Fibroblast of the aortic adventitia (primary cell): ENCODE data around the gene SCRT2. TPM values are rescaled to one million over a fixed set of nuclear protein-coding genes. Genes with fewer than 3 reads are reported as not detected.

Experiments
- DNase-seq: peaks from one replicate; pipeline ENCODE4 v3.0.0-alpha.2; 2010; ENCODE audit warnings: low read depth
- H3K4me3 ChIP-seq: 2 replicates; pipeline ENCODE4 v1.5.1; 2011; ENCODE audit warnings: low read depth, mild to moderate bottlenecking, control low read depth, low read length, moderate library complexity
- total RNA-seq: library from RNA; depleted of rRNA; stranded (reverse); fragments of >200 nt; gene quantifications from 2 replicates; pipeline ENCODE4 v1.2.3, GENCODE V29; 2012; ENCODE audit warnings: low replicate concordance
- TF ChIP-seq, protein P1 (sequence below): IDR thresholded peaks from 2 replicates; pipeline ENCODE4 v1.5.1; 2011; ENCODE audit warnings: mild to moderate bottlenecking, low read length, control low read depth, inconsistent platforms; ENCODE audit not compliant: insufficient read depth

Gene SCRT2
- total RNA-seq, 1 donor: not detected

DNA sequence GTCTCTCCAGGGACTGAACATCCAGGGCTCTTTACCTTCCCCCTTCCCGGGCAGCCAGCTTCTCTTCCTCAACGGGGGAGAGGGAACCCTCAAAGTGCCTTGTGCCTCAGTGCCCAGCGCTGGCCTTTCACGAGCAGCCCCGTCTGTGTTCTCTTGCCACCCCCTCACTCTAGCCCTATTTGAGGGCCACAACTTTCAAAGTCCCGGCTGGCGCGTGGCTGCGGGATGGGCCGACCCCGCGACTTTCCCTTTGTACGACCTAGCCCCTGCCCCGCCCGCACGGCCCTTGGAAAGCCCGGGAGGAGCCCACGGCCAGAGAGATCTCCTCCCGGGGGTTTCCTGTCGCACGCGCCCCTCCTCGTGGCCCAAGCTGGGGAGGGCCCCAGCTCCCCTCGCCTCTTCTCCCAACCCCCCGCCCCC is 559 bp downstream of the SCRT2 start:
- no peak for DNase-seq
- TF ChIP-seq, protein P1, sequence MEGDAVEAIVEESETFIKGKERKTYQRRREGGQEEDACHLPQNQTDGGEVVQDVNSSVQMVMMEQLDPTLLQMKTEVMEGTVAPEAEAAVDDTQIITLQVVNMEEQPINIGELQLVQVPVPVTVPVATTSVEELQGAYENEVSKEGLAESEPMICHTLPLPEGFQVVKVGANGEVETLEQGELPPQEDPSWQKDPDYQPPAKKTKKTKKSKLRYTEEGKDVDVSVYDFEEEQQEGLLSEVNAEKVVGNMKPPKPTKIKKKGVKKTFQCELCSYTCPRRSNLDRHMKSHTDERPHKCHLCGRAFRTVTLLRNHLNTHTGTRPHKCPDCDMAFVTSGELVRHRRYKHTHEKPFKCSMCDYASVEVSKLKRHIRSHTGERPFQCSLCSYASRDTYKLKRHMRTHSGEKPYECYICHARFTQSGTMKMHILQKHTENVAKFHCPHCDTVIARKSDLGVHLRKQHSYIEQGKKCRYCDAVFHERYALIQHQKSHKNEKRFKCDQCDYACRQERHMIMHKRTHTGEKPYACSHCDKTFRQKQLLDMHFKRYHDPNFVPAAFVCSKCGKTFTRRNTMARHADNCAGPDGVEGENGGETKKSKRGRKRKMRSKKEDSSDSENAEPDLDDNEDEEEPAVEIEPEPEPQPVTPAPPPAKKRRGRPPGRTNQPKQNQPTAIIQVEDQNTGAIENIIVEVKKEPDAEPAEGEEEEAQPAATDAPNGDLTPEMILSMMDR: no peak
- no peak overlapping the region for H3K4me3 ChIP-seq

DNA sequence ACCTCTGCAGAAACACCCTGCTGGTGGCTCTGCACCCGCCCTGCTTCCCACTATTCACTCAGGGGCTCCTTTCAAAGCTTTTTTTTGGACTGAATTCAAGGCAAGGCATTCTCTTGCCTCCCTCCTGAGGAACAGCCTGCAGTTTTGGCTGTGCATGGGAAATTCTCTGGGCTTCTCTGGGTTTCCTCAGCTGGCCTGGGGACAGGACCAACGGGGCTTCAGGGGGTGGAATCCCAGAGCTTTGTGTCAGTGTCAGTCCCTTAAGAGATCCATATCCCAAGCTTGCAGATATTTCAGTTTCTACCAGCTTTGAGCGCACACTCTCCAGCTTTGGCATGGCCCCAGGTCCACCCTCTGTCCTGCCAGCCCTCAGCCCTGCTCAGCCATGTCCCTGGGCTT is 2.0 kb downstream of the SCRT2 start:
- TF ChIP-seq, protein P1: no peak
- H3K4me3 ChIP-seq: no peak overlapping the region
- no peak for DNase-seq

DNA sequence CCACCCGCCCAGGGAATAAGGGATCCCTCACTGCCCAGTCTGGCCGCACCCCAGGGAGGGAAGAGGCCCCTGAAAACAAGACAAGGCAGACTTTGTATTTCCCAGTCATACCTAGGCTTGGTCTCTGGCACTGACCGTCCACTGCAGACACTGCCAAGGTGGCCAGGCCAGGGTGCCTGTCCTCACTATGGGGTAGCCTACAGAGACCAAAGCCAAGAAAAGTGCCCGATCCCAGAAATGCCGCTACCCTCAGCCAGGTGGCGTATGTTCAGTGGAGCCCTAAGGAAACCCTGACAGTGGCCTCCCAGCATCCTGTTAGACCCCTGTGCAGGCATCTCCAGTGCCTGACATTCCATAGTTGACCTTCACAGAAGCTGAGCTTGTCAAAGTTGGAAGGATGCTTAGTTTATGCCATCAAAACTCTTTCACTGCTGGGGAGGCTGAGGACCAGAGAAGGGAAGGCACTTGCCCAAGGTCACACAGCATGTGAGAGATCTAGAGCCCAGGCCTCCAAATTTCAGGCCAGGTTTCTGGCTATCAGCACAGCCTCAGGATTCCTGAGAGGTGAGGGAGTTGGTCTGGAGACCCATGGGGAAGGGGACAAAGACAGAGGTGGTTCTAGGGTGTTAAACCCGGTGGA is 2.5 kb downstream of the SCRT2 start:
- TF ChIP-seq, protein P1: peak; percentile 32
- DNase-seq: no peak

DNA sequence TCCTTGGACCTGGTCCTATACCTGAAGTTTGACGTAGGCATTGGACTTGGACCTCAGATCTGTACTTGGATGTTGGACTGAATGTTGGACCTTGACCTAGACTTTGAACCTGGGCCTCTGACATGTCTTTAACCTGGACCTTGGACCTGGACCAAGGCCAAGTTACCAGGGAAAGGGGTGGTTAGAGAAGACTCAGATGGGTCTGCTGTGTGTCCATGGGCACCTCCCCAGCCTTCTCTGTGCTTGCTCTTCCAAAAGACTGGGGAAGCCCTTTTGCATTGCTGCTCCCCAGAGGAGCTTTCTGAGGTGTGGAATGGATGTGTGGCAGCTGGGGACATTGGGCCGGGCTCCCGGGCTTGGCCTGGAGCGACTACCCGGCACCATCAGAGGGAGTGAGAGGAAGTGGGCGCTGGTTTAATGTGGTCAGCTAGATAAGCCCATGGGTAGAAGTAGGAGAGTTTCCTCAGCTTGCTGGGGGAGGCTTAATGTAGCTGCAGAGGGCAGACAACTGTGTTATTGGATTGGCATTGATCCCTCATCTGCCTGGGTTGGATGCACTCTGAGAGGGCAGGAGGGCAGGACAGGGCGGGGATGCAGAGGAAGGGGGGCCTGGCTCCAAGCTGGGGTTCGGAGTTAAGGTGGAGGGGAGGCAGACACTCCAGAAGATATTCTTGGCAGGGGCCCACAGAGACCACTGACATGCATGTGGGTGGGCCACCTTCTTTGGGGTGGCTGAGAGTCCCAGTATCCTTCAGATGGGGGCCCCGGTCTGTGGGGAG is 4.2 kb downstream of the SCRT2 start:
- no peak for DNase-seq
- no peak overlapping the region for H3K4me3 ChIP-seq
- TF ChIP-seq, protein P1: no peak

More for the DNA sequence above, 2.5 kb downstream of the SCRT2 start:
- H3K4me3 ChIP-seq: no peak overlapping the region

DNA sequence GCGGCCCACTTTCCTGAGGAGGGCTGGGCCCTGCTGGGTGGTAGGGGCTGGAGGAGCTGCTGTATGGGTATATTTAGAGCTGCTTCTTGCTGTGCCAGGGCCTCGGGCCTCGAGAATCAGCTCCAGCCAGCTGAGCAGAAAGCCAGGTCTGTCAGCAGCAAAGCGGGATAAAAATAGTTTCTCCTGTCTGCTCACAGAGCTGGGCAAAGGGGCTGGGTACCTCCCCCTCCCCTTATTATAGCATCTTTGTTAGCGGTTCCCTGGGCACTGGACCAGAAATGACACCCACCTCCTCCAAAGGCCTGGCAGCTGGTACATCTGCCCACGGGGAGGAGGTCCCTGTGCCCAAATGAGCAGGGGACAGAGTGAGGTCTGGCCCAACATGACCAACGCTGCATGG is 6.0 kb downstream of the SCRT2 start:
- TF ChIP-seq, protein P1: no peak
- no peak overlapping the region for H3K4me3 ChIP-seq
- no peak for DNase-seq

DNA sequence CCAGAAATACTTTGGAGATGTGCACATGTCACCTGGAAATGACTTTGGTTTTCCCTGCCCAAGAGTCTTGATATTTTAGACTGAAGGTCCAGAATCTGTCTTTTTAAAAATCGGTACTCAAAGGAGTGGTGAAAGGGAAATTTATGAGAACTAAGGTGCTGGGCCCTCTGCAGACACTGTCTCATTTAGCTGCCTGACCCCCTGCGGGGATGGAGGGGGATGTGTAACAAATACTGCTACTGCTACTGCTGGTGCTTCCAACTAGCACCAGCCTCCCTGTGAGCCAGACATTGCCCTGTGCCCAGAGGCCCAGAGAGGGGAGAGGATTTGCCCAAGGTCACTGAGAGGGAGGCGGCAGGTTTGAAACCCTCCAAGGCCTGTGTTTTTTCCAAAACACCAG is 7.0 kb downstream of the SCRT2 start:
- no peak for DNase-seq
- no peak overlapping the region for H3K4me3 ChIP-seq
- TF ChIP-seq, protein P1: no peak
